Frontal cortex (tissue), 4 donors: ENCODE measurements around the gene BLOC1S1. TPM values are rescaled to one million over a fixed set of nuclear protein-coding genes. Genes with fewer than 3 reads are reported as not detected.

Source experiments
- DNase-seq, 2 donors: peaks; one replicate each; pipeline ENCODE4 v3.0.0; 2012; ENCODE audit warnings: low spot score in 2 of 2
- FAIRE-seq: peaks from 2 replicates; lab custom pipeline; 2012; peaks lifted over from hg19 to GRCh38; lab: Jason Lieb, UNC
- total RNA-seq: library from RNA; depleted of rRNA; stranded (reverse); fragments of >200 nt; gene quantifications from one replicate; pipeline ENCODE4 v1.2.3, GENCODE V29; 2014
- donor health status: control.
- donor health status: control.
- donor health status: control.

BLOC1S1 gene
- total RNA-seq = 21.2 TPM

DNA sequence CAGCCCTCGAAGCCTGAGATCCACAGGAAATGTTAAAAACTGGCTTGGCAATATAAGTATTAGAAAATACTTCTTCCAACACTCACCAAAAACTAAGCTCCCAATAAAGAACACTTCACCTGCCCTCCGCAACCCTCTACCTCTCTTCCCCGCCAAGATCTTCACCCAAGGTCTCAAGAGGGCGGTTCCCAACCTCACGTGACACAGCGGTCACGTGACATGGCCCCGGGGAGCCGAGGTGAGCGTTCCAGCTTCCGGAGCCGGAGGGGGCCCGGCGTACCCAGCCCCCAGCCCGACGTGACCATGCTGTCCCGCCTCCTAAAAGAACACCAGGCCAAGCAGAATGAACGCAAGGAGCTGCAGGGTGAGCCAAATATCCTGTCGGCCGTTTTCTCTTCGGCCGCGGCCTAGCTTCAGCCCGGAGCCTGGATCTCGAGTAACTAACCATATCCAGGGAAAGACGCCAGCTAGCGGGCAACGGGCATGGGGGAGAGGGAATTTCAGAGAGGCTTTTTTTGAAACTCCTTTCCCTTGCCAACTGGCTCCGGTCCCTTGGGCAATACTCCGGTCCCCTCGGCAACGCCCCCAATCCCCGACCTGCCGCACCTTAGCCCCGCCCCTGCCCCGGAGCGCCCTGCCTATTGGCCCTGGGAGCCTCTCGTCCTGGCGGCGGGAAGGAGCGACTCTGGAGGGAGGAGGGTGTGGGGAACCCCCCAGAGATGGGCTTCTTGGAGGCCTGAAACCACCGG is at the start of gene BLOC1S1:
Gene BLOC1S1, plus strand, starts transcription at position 214 of the 749 bp plus-strand sequence. Its CDS starts 6 bp downstream, at position 220.
- FAIRE-seq (no peak), DNase-seq (peak; percentile 81 to 84)

DNA sequence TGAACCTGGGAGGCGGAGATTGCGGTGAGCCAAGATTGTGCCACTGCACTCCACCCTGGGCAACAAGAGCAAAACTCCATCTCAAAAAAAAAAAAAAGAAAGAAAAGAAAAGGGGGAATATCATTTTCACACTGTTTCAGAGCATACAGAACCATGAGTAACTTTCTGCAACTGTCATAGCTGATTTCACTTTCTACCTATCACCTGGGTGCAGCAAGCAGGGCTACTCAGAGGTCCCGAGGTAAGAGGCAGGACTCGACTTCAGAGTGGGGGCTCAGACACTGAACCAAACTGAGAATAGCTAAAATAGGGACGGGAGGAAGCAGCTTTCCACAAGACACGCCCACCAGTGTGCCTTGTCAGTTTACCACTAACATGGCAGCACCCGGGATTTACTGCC is 49.3 kb upstream of the BLOC1S1 start:
- DNase-seq (no peak), FAIRE-seq (no peak)

DNA sequence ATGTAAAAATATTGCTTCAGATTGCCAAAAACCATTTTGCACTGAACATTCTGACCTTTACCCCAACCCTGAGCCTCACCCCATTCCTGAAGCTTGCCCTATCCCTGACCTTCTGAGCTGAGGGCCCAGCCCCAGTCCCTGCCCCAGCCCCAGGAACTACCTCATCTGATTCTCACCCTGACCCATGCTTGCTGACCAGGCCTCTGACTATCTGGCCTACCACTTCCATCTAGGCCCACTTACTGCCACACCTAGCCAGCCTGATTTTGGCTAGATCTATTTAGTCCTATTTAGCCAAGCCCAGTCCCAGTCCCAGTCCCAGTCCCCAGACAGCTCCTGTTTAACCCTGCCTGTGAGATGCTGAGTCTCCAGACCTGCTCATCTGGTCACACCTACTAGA is 45.6 kb upstream of the BLOC1S1 start:
- no peak for FAIRE-seq
- no peak for DNase-seq

DNA sequence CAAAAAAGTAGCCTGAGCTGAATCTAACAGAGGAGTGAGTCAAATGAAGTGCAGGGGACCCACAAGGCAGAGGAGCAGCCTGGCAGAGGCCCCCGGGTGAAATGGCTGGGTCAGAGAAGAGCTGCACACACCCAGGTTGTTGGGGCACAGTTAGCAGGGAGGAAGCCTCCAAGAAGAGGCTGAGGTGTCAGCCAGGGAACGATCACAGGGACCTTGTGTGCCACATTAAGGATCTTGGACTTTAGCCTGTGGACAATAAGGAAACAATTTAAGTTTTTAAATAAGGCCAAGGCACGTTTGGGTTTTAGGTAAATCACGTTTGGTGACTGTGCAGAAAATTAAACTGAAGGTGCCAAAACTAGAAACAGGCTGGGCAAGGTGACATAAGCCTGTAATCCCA is 44.1 kb upstream of the BLOC1S1 start:
- FAIRE-seq = no peak
- no peak for DNase-seq

DNA sequence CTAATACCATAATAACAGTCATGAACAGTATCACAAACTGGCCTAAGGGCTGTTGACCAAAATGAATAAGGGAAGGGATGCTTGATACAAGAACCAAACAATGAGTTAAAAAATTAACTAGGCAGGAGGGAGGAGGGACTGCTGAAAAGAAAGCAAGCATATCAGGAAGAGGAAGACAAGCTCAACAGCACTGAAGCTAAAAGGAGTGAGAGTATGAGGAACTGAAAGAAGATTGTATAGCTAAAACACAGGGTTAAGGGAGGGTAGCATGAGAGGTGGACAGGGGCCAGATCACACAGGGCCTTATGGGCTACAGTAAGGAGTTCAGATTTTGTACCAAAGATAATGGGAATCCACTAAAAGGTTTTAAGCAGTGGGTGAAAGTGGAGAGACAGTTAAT is 42.2 kb upstream of the BLOC1S1 start:
- DNase-seq = no peak
- no peak for FAIRE-seq

DNA sequence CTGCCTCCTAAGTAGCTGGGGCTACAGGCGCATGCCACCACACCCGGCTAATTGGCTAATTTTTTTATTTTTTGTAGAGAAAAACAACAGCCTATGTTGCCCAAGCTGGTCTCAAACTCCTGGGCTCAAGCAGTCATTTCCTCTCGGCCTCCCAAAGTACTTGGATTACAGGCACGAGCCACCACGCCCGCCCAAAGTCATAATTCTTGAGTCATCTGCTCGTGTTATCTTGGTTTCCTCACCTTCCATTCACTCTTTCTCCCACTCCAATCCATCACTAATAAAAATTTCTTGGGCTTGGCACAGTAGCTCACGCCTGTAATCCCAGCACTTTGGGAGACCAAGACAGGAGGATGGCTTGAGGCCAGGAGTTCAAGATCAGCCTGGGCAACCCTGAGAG is 40.2 kb upstream of the BLOC1S1 start:
- DNase-seq (no peak), FAIRE-seq (no peak)

DNA sequence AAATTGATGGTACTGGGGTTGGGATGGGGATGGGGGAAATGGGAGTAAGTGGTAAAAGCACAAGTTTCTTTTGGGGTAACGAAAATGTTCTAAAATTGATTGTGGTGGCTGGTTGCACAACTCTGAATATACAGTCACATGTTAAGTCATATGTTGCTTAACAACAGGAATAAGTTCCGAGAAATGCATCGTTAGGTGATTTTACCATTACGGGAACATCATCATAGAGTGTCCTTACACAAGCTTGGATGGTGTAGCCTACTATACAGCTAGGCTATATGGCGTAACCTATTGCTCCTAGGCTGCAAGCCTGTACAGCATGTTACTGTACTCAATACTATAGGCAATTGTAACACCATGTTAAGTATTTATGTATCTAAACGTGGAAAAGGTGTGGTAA is 39.1 kb upstream of the BLOC1S1 start:
- no peak for FAIRE-seq

DNA sequence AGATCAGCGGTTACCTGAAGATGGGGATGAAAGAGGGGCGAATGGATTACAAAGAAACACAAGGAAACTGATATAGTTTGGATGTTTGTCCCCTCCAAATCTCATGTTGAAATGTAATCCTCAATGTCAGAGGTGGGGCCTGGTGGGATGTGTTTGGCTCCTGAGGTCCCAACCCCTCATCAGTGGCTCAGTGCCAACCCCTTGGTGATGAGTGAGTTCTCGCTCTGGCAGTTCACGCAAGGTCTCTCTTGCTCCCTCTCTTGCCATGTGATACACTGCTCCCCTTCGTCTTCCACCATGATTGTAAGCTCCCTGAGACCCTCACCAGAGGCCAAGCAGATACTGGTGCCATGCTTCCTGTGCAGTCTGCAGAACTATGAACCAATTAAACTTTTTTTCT is 36.2 kb upstream of the BLOC1S1 start:
- FAIRE-seq (no peak), DNase-seq (no peak)

More for the DNA sequence above, 39.1 kb upstream of the BLOC1S1 start:
- no peak for DNase-seq

DNA sequence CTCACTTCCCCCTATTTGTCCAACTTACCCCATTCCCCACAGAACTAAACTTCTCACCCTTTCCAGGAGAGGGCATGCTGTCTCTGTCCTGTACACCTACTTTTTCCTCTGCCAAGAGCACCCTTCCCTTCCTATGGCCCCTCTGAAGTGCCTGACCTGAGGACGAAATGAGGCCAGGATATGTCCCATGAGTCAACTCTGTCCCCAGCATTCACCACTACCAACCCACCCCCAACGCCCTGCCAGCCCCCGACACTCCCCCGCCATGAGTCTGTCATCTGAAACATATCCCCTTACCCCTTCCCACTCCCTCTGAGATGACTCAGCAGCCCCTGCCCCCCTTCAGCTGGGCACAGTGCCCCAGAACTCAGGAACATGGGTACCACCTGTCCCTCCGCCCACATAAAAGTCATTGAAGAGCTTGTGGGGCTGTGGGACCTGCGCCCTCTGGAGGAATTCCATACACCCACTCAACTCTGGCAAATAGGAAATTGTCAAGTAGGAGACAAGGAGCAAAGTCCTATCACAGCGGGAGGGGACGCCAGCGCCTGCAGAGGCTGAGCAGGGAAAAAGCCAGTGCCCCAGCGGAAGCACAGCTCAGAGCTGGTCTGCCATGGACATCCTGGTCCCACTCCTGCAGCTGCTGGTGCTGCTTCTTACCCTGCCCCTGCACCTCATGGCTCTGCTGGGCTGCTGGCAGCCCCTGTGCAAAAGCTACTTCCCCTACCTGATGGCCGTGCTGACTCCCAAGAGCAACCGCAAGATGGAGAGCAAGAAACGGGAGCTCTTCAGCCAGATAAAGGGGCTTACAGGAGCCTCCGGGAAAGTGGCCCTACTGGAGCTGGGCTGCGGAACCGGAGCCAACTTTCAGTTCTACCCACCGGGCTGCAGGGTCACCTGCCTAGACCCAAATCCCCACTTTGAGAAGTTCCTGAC is 34.4 kb upstream of the BLOC1S1 start:
- peak in 1 of 2 donors; percentile 42 for DNase-seq
- FAIRE-seq = no peak

DNA sequence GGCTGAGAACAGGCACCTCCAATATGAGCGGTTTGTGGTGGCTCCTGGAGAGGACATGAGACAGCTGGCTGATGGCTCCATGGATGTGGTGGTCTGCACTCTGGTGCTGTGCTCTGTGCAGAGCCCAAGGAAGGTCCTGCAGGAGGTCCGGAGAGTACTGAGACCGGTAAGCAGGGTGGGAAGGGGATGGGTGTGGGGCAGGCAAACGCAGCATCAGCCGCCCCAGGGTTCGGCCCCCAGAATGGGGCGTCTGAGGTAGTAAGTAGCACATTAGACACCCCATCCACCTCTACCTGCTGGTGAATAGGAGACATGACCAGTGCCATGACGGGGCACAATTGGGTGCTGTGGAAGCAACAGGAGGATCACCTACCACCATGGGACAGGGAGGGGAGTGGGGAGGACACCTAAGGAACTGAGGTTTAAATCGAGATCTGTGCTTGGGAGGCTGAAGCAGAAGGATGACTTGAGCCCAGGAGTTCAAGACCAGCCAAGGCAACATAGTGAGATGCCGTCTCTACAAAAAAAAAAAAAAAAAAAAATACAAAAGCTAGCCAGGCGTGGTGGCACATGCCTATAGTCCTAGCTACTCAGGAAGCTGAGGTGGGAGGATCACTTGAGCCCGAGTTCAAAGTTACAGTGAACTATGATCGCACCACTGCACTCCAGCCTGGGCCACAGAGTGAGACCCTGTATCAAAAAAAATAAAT is 33.6 kb upstream of the BLOC1S1 start:
- DNase-seq (no peak), FAIRE-seq (no peak)

DNA sequence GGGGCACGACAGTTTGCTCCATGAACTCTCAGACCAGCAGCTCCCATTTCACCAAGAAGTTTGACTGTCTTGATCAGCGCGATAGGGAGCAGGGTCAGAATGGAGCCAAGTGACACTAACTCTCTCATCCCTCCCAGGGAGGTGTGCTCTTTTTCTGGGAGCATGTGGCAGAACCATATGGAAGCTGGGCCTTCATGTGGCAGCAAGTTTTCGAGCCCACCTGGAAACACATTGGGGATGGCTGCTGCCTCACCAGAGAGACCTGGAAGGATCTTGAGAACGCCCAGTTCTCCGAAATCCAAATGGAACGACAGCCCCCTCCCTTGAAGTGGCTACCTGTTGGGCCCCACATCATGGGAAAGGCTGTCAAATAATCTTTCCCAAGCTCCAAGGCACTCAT is 32.2 kb upstream of the BLOC1S1 start:
- FAIRE-seq (no peak), DNase-seq (no peak)

DNA sequence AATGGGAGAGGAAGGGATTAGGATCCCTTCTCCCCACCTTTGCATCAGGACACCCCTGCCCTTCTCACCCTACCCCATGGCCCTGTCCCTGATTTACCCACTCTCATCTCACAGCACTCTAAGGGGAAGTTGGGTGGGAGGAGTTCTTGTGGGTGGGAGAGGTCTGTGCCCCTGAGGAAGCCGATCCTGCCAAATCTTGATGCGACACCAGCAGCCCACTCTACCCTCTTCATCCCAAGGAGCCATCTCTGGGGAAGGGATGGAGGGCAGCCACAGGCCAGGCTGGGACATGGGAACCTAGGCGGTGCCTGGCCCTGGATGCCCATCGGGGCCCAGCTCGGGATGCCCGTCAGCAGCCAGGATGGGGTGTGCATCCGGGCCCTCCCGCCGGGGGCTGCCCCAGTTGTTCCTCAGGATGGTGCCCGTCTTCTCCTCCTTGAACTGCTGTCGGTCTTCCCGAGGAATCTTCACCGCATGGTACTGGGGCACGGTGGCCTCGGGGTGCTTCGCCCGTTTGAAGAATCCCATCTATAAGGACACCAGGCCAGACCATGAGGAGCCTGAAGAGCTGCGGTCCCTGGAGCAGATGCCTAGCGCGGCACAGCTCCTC is 31.0 kb upstream of the BLOC1S1 start:
- no peak for DNase-seq
- FAIRE-seq = no peak

DNA sequence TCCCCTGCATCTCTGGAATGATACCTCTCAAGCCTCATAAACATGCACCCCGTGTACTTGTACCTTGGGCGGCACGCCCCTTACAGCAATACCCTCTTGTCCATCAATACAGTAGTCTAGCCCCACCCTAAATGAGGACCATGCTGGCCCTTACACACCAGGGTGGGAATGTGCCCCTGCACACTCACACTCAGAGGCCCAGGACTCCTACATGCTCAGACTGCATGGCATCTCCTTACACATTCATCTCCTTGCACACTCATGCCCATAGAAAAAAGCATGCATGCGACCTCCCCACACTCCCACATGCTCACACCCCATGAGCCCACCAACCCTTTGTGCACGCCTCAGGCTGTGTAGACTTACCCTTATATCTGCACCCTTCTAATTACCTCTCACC is 30.2 kb upstream of the BLOC1S1 start:
- DNase-seq (no peak), FAIRE-seq (no peak)

DNA sequence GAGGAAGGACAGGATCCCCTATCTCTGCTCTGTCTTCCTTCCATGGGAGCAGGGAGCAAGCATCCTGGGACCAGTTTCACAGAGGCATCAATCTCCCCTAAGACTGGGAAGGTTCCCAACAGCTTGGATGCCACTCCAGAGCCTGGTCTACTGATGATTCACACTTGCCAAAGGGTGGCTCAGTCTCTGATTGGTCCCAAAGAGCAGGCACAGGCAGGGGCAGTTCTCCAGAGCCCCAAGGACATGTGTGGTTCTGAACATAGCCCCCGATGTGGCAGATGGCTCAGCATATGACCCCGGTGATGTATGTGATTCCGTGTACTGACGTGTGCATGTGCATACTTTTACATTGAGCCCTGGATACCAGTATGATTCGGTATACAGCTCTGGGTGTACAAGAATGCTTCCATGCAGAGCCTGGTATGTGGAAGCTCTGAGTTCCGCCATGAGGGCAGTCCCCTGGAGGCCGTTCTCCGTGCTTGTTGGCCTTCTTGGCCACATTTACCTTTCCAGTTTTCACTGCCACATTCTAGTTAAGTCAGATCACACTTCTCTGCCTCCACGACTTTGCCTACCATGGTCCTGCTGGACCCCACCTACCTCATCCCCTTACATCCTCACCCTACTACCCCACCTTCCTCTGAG is 29.4 kb upstream of the BLOC1S1 start:
- no peak for FAIRE-seq
- DNase-seq = no peak

DNA sequence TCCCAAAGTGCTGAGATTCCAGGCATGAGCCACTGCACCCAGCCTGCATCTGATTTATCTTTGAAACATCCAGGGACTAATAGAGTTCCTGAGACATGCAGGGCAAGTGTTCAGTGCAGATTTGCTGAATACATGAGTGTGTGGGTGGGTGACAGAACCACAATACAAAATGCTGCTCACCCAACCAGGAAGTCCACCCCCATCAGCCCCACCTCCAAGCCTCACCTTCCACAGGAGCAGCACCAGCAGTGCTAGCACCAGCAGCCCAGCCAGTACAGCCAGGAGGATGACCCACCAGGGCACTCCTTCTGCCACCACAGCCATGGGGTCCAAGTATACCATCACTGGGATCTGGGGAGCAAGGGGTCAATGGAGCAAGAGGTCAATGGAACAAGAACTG is 28.1 kb upstream of the BLOC1S1 start:
- FAIRE-seq (no peak), DNase-seq (no peak)

DNA sequence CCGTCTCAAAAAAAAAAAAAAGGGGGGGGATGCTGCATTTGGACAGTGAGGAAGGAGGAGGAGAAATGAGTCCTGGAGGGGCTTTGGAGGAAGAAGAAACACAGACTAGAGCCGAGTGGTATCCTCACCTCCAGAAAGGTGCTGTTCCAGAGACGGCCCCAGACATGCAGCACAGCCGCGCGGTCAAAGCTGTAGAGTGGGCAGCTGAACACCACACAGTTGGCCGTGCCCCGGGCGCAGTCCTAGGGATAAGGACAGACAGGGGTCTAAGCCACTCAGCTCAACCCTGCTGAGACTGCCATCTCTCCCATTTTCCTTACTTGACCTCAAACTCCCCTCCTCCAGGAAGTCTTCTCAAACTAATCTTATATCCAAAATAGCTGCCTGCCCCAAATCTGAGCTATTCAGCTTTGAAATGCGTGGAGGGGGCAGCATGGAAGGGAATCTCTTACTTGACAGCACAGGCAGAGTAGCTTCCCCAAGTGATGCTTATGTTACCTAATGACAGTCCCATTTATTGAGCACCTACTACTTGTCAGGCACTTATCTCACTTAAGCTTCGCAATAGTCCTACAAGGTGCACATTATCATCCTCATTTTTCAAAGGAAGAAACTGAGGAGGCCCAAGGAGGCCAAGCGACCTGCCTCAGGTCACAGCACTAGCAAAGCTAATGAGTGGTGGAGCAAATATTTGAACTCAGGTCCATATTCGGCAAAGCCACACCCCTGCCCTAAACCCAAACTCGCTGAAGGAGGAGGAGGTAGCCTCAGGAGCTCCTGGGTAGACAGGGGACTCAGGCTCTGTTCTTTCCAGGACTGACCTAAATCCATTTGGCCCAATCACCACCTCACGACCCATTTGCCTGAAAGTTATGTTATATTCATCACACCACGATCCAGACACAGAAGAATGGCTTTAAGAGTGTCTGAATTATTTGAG is 26.9 kb upstream of the BLOC1S1 start:
- no peak for DNase-seq
- FAIRE-seq = no peak

DNA sequence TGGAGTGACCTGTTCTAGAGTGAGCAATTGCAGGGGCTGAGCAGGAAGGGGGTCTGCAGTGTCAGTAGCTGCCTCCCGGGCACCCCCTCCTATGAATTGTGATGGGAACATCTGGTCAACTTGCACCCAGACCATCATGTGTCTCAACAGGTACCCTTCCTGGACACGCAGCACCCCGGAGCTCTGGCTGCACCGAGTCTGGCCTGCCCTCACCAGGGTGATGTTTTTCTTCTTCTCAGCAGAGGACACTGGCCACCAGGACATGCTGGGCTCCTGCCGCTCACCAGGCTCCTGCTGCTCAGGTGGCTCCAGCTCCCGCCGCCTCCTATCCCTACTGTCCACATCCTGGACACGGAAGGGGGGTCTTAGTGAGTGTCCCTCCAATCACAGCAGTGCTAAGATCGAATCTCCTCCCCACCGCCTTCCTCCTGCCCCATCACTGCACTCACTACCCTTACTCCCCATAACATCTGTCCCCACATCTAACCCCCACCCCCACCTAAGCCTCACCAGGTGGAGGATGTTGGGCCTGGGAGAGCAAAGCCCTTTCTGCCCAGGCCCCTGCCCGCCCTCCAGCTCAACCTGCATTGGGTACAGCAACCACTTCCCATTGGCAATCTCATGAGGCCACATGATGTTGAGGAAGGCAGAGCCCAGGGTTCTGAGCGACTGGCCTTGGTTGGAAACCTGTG is 23.1 kb upstream of the BLOC1S1 start:
- FAIRE-seq = no peak
- no peak for DNase-seq
